NCI-H526 treated with DMSO at 0.1 percent for 48 hours (cell line): ENCODE data around the gene ELMOD3.
"Not testable (repeated sequence)": the region's sequence is repeated elsewhere in the genome, so short reads cannot be mapped to it uniquely, and the experiment has no call there.

Source experiments
- DNase-seq: peaks from one replicate; lab custom pipeline; 2025; lab: John Stamatoyannopoulos, UW

ELMOD3 gene

DNA sequence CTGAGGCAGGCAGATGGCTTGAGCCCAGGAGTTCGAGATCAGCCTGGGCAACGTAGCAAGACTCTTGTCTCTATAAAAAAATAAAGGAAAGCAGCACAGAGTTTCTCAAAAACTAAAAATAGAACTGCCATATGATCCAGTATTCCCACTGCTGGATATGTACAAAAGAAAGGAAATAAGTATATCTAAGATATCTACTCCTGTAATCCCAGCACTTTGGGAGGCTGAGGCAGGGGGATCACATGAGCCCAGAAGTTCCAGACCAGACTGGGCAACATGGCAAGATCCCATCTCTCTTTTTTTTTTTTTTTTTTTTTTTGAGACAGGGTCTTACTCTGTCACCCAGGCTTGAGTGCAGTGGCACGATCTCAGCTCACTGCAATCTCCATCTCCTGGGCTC is 24.9 kb upstream of the ELMOD3 start:
- not testable (repeated sequence) for DNase-seq

- no peak for DNase-seq
Measured at GRCh38 chr2:85330839-85331636, 23.5 kb upstream of the ELMOD3 start.

GRCh38 chr2:85333877-85334276 is 20.7 kb upstream of the ELMOD3 start:
- DNase-seq, result not testable (repeated sequence)

DNA sequence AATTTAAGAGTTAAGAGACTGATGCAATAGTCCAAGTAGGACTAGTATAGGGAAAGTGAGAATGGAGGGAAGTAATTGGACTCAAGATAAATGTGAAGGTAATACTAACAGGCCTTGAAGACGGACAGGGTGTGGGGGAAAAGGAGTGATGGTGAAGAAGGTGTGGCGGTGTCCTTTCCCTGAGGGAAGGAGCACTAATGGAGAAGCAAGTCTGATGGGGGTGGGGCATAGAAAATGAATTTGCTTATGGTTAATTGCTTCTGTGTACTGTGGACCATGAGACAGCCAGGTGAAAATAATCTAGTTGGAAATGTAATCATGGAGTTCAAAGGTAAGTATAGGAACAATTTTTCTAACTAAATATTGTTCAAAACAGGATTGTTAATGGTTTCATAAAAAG is 19.6 kb upstream of the ELMOD3 start:
- no peak for DNase-seq

GRCh38 chr2:85340034-85340892 is 14.3 kb upstream of the ELMOD3 start:
- no peak for DNase-seq

- DNase-seq, result no peak
Measured at GRCh38 chr2:85341269-85342029, 13.1 kb upstream of the ELMOD3 start.

DNA sequence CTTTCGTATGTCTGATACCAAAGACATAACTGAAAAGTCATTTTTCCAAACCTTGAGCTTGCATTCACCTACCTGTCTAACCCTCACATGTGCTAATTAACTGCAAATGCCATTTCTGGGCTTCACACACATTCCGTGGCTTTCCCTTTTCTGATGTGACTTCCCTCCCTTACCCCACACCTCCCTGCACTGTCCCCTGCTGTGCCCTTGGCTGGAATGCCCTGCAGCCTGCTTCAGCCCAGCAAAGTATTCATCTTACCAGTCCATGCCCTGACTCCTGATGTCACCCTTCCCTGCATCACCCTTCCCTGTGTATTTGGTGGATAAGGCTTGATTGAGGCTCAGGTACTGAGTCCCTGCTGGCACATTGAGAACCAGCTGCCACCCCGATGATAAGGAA is 12.4 kb upstream of the ELMOD3 start:
- no peak for DNase-seq

GRCh38 chr2:85343207-85343895 is 11.2 kb upstream of the ELMOD3 start:
- not testable (repeated sequence) for DNase-seq

- no peak for DNase-seq
Measured at GRCh38 chr2:85344356-85344954, 10.1 kb upstream of the ELMOD3 start.

DNA sequence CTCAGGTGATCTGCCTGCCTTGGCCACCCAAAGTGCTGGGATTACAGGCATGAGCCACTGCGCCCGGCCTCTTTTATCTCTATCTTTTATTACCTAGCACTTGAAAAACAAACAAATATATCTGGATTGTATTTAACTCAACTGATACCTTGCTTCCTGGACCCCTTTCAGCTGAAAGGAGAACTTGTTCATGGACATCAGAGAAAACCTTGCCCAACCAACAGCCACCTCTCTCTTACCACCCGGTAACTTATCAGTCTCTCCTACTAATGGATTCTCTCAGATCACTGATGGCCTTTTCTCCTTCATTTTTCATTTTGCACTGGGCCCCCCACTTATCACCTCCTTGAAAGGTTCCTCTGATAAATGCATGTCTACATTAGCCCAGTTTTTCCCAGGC is 7.0 kb upstream of the ELMOD3 start:
- DNase-seq, result no peak

GRCh38 chr2:85353876-85354285 is 688 bp upstream of the ELMOD3 start:
- DNase-seq, result no peak

- DNase-seq, result no peak
Measured at GRCh38 chr2:85355073-85355410, 473 bp downstream of the ELMOD3 start.

DNA sequence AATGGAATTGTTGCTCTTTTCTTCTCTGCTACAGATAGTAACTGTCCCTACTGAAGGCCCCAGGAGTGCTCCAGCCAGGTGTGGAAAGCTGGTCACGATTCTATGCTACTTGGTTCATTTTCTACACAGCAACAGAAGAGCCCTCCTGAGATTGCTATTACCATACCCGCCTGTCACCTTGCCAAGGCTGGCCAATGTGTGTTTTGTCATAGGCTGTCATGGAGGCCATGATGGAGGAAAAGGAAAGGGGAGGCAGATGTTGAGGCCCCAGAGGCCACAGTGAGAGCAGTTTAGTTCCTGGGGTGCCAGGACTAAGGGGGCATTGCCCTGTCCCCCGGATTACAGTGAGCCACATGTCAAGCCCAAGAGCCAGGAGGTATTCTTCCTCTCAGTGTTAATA is 952 bp downstream of the ELMOD3 start:
- DNase-seq, result no peak

GRCh38 chr2:85356186-85356585 is 1.6 kb downstream of the ELMOD3 start:
- DNase-seq, result no peak

GRCh38 chr2:85357736-85358135 is 3.2 kb downstream of the ELMOD3 start:
- no peak for DNase-seq

DNA sequence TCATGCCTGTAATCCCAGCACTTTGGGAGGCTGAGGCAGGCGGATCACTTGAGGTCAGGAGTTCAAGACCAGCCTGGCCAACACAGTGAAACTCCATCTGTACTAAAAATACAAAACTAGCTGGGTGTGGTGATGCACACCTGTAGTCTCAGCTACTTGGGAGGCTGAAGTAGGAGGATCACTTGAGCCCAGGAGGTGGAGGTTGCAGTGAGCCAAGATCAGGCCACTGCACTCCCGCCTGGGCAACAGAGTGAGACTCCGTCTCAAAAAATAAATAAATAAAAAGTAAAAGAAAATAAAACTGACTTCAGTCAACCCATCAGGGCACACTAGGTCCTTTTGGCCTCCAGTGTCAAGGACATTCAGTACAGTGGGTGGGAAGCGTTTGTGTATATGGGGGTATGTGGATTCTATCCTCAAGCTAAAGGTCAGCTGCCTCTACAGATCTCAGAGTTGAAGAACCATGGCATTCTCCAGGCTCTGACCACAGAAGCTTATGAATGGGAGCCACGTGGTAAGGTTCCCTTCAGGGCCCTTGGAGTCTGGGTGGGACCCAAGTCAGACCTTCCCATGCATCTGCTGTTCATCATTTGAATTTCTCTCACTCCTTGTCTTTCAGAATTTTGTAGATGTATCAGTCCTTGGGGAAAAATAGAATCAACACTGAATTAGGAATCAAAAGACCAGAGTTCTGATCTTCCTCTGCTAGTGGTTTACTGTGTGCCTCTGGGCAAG is 8.3 kb downstream of the ELMOD3 start:
- DNase-seq, result not testable (repeated sequence)

DNA sequence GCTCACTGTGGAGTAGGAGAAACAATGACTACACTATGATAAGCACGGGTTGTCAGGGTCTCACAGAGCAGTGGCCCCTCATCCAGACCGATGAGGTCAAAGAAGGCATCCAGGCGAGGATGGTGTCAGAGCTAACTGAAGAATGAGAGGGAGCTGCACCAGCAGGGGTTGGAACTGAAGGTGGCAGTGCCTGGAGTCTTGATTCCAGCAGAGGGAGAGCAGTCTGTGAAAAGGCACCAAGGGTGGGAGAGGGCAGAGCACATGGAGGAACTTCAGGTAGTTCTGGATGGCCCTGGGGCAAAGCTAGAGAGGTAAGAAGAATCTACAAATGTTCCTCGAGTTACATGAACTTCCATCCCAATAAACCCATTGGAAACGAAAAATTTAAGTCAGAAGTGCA is 12.6 kb downstream of the ELMOD3 start:
- no peak for DNase-seq

- no peak for DNase-seq
Measured at GRCh38 chr2:85368921-85369320, 14.4 kb downstream of the ELMOD3 start.

DNA sequence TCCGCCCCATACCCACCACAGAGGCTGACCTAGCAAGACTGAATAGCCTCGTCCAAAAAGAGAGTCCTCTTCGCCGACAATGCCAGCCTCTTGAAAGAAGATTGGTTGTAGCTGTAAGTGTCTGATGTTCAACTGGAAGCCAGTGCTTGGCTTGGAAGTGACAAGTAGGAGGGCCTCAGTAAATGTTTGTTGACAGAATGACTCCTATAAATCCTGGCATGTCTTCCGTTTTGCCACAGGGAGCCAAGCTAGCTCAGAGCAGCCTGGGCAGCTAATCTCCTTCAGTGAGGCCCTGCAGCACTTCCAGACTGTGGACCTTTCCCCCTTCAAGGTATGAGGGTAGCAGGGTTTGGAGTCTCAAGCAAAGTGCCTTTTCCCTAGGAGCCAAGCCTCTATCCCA is 14.9 kb downstream of the ELMOD3 start:
- DNase-seq, result no peak

GRCh38 chr2:85371045-85371444 is 16.5 kb downstream of the ELMOD3 start:
- DNase-seq, result no peak
